MCF 10A (cell line): Measurements from ENCODE around the gene PROK1. TPM values are rescaled to one million over a fixed set of nuclear protein-coding genes. Genes with fewer than 3 reads are reported as not detected.

ENCODE experiments used
- BruUV-seq: library from RNA; stranded (reverse); fragments of 400-500 nt; replicated peaks from 2 replicates; lab custom pipeline; 2021; lab: Mats Ljungman, UMichigan
- CTCF ChIA-PET: fragments of 300-600 bp; sonication (Branson Sonifier 250); formaldehyde crosslinking; extraction: SDS; loops from one replicate; lab custom pipeline; 2021; ENCODE audit warnings: antibody characterized with exemption, inconsistent platforms; lab: Yijun Ruan, JAX
- POLR2A ChIA-PET: fragments of 300-600, 350-650 bp; sonication (Branson Sonifier 250); formaldehyde crosslinking; extraction: SDS; loops from one replicate; lab custom pipeline; 2020; ENCODE audit warnings: antibody characterized with exemption, inconsistent platforms; lab: Yijun Ruan, JAX
- DNase-seq: peaks from one replicate; pipeline ENCODE4 v3.0.0-alpha.2; 2018; ENCODE audit not compliant: unreplicated experiment
- H3K27ac Mint-ChIP-seq: one replicate; pipeline ENCODE4 v1.8.0; 2022; ENCODE audit warnings: mild to moderate bottlenecking, low read depth, mixed read lengths; ENCODE audit not compliant: unreplicated experiment
- H3K27me3 Mint-ChIP-seq: one replicate; pipeline ENCODE4 v1.8.0; 2022; ENCODE audit warnings: mixed read lengths; ENCODE audit not compliant: insufficient read depth, unreplicated experiment
- H3K36me3 Mint-ChIP-seq: one replicate; pipeline ENCODE4 v1.8.0; 2022; ENCODE audit warnings: mild to moderate bottlenecking, moderate library complexity, mixed read lengths; ENCODE audit not compliant: insufficient read depth, unreplicated experiment
- H3K4me1 Mint-ChIP-seq: one replicate; pipeline ENCODE4 v1.8.0; 2022; ENCODE audit warnings: mixed read lengths; ENCODE audit not compliant: insufficient read depth, unreplicated experiment
- H3K4me3 Mint-ChIP-seq: one replicate; pipeline ENCODE4 v1.8.0; 2022; ENCODE audit warnings: mild to moderate bottlenecking, moderate library complexity, mixed read lengths; ENCODE audit not compliant: unreplicated experiment
- H3K9me3 Mint-ChIP-seq: one replicate; pipeline ENCODE4 v1.8.0; 2022; ENCODE audit warnings: mixed read lengths; ENCODE audit not compliant: unreplicated experiment
- CTCF ChIP-seq: fragments of 200-600 bp; IDR thresholded peaks from one replicate; pipeline ENCODE4 v1.8.0; 2022; ENCODE audit warnings: antibody characterized with exemption, mild to moderate bottlenecking; ENCODE audit not compliant: unreplicated experiment
- intact Hi-C: fragments of 100-400 bp; cut with micrococcal nuclease; formaldehyde crosslinking; loops from 2 replicates; pipeline ENCODE4 v1.14.1; 2022
- total RNA-seq: library from RNA; stranded (reverse); gene quantifications from 2 replicates; pipeline ENCODE4 v1.2.3, GENCODE V29; 2022

PROK1 gene
- total RNA-seq, 1 experiment from 2014 or later, result not detected

- intact Hi-C loops, result no loop called here
- Mint-ChIP-seq H3K27me3 (no peaks in the 10 kb centered on the region), H3K4me3 (no peak overlapping the region), H3K9me3 (no peaks in the 10 kb centered on the region), H3K27ac (peak overlapping the region; percentile 16), H3K4me1 (peaks cover 18% of the 10 kb centered on the region), H3K36me3 (peaks cover 6% of the 10 kb centered on the region)
- POLR2A ChIA-PET, result interaction anchor here (1.2 to 2.1 kb wide), 2 partner anchors 14 to 81 kb away, joined by 3 to 7 read pairs; partner anchors contain the start of gene RBM15
- no peak for TF ChIP-seq CTCF
- CTCF ChIA-PET, result interaction anchor here (0.9 to 16.5 kb wide), 6 partner anchors 11 to 218 kb away, joined by 3 to 808 read pairs (median 4); partner anchors contain the start of gene PROK1
- BruUV-seq, result no TSS peak
- DNase-seq, result no peak
Measured at GRCh38 chr1:110420023-110420662, 30.8 kb upstream of the PROK1 start.

- no peak for TF ChIP-seq CTCF
- peak; percentile 27 for DNase-seq
- POLR2A ChIA-PET, result interaction anchor here (0.7 to 2.1 kb wide), 5 partner anchors 9 to 82 kb away, joined by 3 to 7 read pairs (median 4); partner anchors contain the start of gene RBM15
- H3K4me1 Mint-ChIP-seq, result peaks cover 22% of the 10 kb centered on the region
- H3K9me3 Mint-ChIP-seq, result no peaks in the 10 kb centered on the region
- intact Hi-C loops, result no loop called here
- no peak overlapping the region for H3K4me3 Mint-ChIP-seq
- CTCF ChIA-PET, result interaction anchor here (0.6 to 16.5 kb wide), 7 partner anchors 8 to 219 kb away, joined by 3 to 808 read pairs (median 4); partner anchors contain the start of gene PROK1
- no TSS peak for BruUV-seq
- no peaks in the 10 kb centered on the region for H3K27me3 Mint-ChIP-seq
- H3K36me3 Mint-ChIP-seq, result peaks cover 6% of the 10 kb centered on the region
- peak overlapping the region; percentile 63 for H3K27ac Mint-ChIP-seq
Measured at GRCh38 chr1:110420874-110421793, 29.8 kb upstream of the PROK1 start.

GRCh38 chr1:110424699-110425611 lies 26.0 kb upstream of the PROK1 start:
- ChIA-PET POLR2A (interaction anchor here (0.7 to 4.2 kb wide), 7 partner anchors 9 to 84 kb away, joined by 3 to 28 read pairs (median 6); partner anchors contain the start of gene LAMTOR5), CTCF (interaction anchor here (0.6 to 2.0 kb wide), 9 partner anchors 10 to 217 kb away, joined by 3 to 13 read pairs (median 3); no protein-coding TSS in a partner anchor)
- Mint-ChIP-seq H3K9me3 (no peaks in the 10 kb centered on the region), H3K27me3 (peaks cover 4% of the 10 kb centered on the region), H3K4me1 (peaks cover 22% of the 10 kb centered on the region), H3K27ac (peak overlapping the region; percentile 49), H3K4me3 (no peak overlapping the region), H3K36me3 (peaks cover 6% of the 10 kb centered on the region)
- intact Hi-C loops, result no loop called here
- no TSS peak for BruUV-seq
- peak; percentile 35 for DNase-seq
- TF ChIP-seq CTCF, result no peak
